ENCODE results near the gene RBM48.

DNA sequence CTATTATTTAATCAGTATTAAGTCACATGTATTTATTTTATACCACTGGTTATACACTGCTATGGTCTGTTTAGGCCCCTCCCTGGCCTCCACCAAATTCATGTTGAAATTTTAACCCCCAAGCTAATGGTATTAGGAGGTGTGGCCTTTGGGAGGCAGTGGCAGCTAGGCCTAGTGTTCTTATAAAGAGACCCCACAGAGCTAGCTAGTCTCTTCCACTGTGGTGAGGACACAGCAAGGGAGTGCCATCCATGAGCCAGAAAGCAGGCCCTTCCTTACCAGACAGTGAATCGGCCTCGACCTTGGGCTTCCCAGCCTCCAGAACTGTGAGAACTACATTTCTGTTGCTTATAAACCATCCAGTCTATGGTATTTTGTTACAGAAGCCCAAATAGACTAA, 28.7 kb downstream of the RBM48 start:
- TF ChIP-seq, protein P1, sequence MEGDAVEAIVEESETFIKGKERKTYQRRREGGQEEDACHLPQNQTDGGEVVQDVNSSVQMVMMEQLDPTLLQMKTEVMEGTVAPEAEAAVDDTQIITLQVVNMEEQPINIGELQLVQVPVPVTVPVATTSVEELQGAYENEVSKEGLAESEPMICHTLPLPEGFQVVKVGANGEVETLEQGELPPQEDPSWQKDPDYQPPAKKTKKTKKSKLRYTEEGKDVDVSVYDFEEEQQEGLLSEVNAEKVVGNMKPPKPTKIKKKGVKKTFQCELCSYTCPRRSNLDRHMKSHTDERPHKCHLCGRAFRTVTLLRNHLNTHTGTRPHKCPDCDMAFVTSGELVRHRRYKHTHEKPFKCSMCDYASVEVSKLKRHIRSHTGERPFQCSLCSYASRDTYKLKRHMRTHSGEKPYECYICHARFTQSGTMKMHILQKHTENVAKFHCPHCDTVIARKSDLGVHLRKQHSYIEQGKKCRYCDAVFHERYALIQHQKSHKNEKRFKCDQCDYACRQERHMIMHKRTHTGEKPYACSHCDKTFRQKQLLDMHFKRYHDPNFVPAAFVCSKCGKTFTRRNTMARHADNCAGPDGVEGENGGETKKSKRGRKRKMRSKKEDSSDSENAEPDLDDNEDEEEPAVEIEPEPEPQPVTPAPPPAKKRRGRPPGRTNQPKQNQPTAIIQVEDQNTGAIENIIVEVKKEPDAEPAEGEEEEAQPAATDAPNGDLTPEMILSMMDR (IDR thresholded peaks at IDR 0.05), result no peak
- TF ChIP-seq POLR2A (IDR thresholded peaks at IDR 0.05) (no peak), POLR2AphosphoS5 (IDR thresholded peaks at IDR 0.05) (no peak), EP300 (IDR thresholded peaks at IDR 0.05) (no peak)
